ENCODE results near the gene ISL1.

DNA sequence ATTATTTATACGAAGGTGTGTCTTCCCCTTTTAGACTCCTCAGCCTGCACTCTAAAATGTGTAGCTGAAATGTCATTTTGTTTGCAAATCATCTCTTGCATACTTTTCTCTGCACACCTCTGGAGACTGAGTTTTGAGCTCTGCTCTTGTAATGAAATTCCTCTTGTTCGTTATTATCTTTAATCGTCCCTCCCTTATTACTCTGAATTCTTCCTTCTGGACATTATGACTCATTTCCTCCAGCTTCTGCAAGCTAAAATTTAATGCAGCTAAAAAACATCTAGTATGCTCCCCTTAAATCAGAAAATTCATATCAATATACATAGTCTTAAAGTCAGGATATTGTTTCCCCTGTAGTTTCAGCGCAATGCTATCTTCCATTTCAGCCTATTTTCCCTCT, 13.5 kb downstream of the ISL1 start:
- no peak for TF ChIP-seq SIRT6 (IDR thresholded peaks at IDR 0.05; ENCODE audit: low read length)
- no peak for TF ChIP-seq TBP (IDR thresholded peaks at IDR 0.05; ENCODE audit: low read depth, low read length)
- TF ChIP-seq, protein P1, sequence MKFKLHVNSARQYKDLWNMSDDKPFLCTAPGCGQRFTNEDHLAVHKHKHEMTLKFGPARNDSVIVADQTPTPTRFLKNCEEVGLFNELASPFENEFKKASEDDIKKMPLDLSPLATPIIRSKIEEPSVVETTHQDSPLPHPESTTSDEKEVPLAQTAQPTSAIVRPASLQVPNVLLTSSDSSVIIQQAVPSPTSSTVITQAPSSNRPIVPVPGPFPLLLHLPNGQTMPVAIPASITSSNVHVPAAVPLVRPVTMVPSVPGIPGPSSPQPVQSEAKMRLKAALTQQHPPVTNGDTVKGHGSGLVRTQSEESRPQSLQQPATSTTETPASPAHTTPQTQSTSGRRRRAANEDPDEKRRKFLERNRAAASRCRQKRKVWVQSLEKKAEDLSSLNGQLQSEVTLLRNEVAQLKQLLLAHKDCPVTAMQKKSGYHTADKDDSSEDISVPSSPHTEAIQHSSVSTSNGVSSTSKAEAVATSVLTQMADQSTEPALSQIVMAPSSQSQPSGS (IDR thresholded peaks at IDR 0.05; ENCODE audit: low read length) = no peak
- TF ChIP-seq EZH2 (IDR thresholded peaks at IDR 0.05; ENCODE audit: low read depth, low read length, severe bottlenecking) = peak; percentile 25
- no peak for TF ChIP-seq YY1 (IDR thresholded peaks at IDR 0.05; ENCODE audit: low read depth, low read length)
- TF ChIP-seq, protein P2, sequence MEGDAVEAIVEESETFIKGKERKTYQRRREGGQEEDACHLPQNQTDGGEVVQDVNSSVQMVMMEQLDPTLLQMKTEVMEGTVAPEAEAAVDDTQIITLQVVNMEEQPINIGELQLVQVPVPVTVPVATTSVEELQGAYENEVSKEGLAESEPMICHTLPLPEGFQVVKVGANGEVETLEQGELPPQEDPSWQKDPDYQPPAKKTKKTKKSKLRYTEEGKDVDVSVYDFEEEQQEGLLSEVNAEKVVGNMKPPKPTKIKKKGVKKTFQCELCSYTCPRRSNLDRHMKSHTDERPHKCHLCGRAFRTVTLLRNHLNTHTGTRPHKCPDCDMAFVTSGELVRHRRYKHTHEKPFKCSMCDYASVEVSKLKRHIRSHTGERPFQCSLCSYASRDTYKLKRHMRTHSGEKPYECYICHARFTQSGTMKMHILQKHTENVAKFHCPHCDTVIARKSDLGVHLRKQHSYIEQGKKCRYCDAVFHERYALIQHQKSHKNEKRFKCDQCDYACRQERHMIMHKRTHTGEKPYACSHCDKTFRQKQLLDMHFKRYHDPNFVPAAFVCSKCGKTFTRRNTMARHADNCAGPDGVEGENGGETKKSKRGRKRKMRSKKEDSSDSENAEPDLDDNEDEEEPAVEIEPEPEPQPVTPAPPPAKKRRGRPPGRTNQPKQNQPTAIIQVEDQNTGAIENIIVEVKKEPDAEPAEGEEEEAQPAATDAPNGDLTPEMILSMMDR (IDR thresholded peaks at IDR 0.05; ENCODE audit: control extremely low read depth in 1 of 3, insufficient read depth in 1 of 3, low read depth in 1 of 3, low read length in 3 of 3) = no peak
- TF ChIP-seq POLR2AphosphoS5 (IDR thresholded peaks at IDR 0.05; ENCODE audit: low read depth, low read length) = no peak

All from H1 (cell line).